ENCODE measurements around the gene RNF152. TPM values are rescaled to one million over a fixed set of nuclear protein-coding genes. Genes with fewer than 3 reads are reported as not detected.

RNF152 gene
- total RNA-seq, 2 donors from 2014 or later: 90.8 to 119 TPM

GRCh38 chr18:61921621-61922235 is 28.9 kb upstream of the RNF152 start:
- Mint-ChIP-seq H3K4me1 (peaks cover 3% of the 10 kb centered on the region), H3K27ac (no peak overlapping the region), H3K4me3 (no peak overlapping the region), H3K9me3 (peaks cover 2% of the 10 kb centered on the region), H3K27me3 (ENCODE audit: insufficient read depth) (no peaks in the 10 kb centered on the region), H3K36me3 (ENCODE audit: low read depth) (no peaks in the 10 kb centered on the region)
- Histone ChIP-seq H3K9me3 (ENCODE audit: control insufficient read depth, low read length) (peaks cover 7% of the 10 kb centered on the region), H3K9ac (ENCODE audit: extremely low read depth, low read length, poor library complexity, severe bottlenecking) (no peak overlapping the region), H3K27me3 (ENCODE audit: control insufficient read depth, insufficient read depth, low read length, poor library complexity, severe bottlenecking) (no peaks in the 10 kb centered on the region), H3K4me3 (ENCODE audit: low read length) (no peak overlapping the region), H3K4me1 (ENCODE audit: control insufficient read depth, insufficient read depth, low read length) (no peaks in the 10 kb centered on the region), H3K27ac (ENCODE audit: low read depth, low read length) (no peak overlapping the region), H3K36me3 (ENCODE audit: control insufficient read depth, insufficient read depth, low read length) (no peaks in the 10 kb centered on the region)
- DNase-seq: no peak
- TF ChIP-seq CTCF (conservative IDR thresholded peaks at IDR 0.05): no peak
- 84 to 90% methylated on average over 11 to 17 of the region's 17 CpGs for WGBS, 2 experiments (ENCODE audit: insufficient coverage in 1 of 2, insufficient read length in 1 of 2)

- Mint-ChIP-seq H3K27ac (no peak overlapping the region), H3K9me3 (no peaks in the 10 kb centered on the region)
Observed at GRCh38 chr18:61917818-61918217, 25.0 kb upstream of the RNF152 start.

GRCh38 chr18:61912476-61912875 is 19.7 kb upstream of the RNF152 start:
- no peaks in the 10 kb centered on the region for H3K4me1 ChIP-seq (ENCODE audit: control insufficient read depth, insufficient read depth, low read length)
- H3K9ac ChIP-seq (ENCODE audit: extremely low read depth, low read length, poor library complexity, severe bottlenecking): no peak overlapping the region
- no peak overlapping the region for H3K4me3 ChIP-seq (ENCODE audit: low read length)
- H3K27ac ChIP-seq (ENCODE audit: low read depth, low read length): no peak overlapping the region
- no peak overlapping the region for H3K4me3 Mint-ChIP-seq
- H3K27ac Mint-ChIP-seq: no peak overlapping the region
- H3K36me3 ChIP-seq (ENCODE audit: control insufficient read depth, insufficient read depth, low read length): no peaks in the 10 kb centered on the region
- WGBS, 2 experiments (ENCODE audit: insufficient coverage in 1 of 2, insufficient read length in 1 of 2): 93% methylated on average over 1 of the region's 3 CpGs; no CpG with 5 or more reads in 1 of the 2 experiments
- TF ChIP-seq CTCF (conservative IDR thresholded peaks at IDR 0.05): no peak
- no peaks in the 10 kb centered on the region for H3K9me3 ChIP-seq (ENCODE audit: control insufficient read depth, low read length)
- H3K27me3 Mint-ChIP-seq (ENCODE audit: insufficient read depth): no peaks in the 10 kb centered on the region
- peaks cover 5% of the 10 kb centered on the region for H3K4me1 Mint-ChIP-seq
- no peaks in the 10 kb centered on the region for H3K9me3 Mint-ChIP-seq
- H3K36me3 Mint-ChIP-seq (ENCODE audit: low read depth): no peaks in the 10 kb centered on the region
- no peak for DNase-seq
- H3K27me3 ChIP-seq (ENCODE audit: control insufficient read depth, insufficient read depth, low read length, poor library complexity, severe bottlenecking): no peaks in the 10 kb centered on the region

More at GRCh38 chr18:61917818-61918217, 25.0 kb upstream of the RNF152 start:
- H3K9me3 ChIP-seq (ENCODE audit: control insufficient read depth, low read length): no peaks in the 10 kb centered on the region
- Mint-ChIP-seq H3K27me3 (ENCODE audit: insufficient read depth) (no peaks in the 10 kb centered on the region), H3K4me1 (no peaks in the 10 kb centered on the region), H3K36me3 (ENCODE audit: low read depth) (no peaks in the 10 kb centered on the region), H3K4me3 (no peak overlapping the region)
- H3K36me3 ChIP-seq (ENCODE audit: control insufficient read depth, insufficient read depth, low read length): no peaks in the 10 kb centered on the region
- no peaks in the 10 kb centered on the region for H3K4me1 ChIP-seq (ENCODE audit: control insufficient read depth, insufficient read depth, low read length)
- 80 to 82% methylated on average over 1 to 2 of the region's 2 CpGs for WGBS, 2 experiments (ENCODE audit: insufficient coverage in 1 of 2, insufficient read length in 1 of 2)
- H3K27ac ChIP-seq (ENCODE audit: low read depth, low read length): no peak overlapping the region
- no peaks in the 10 kb centered on the region for H3K27me3 ChIP-seq (ENCODE audit: control insufficient read depth, insufficient read depth, low read length, poor library complexity, severe bottlenecking)
- no peak for DNase-seq
- H3K4me3 ChIP-seq (ENCODE audit: low read length): no peak overlapping the region
- no peak for TF ChIP-seq CTCF (conservative IDR thresholded peaks at IDR 0.05)
- H3K9ac ChIP-seq (ENCODE audit: extremely low read depth, low read length, poor library complexity, severe bottlenecking): no peak overlapping the region
